GM23338 (cell line): Measurements from ENCODE around the gene PCDHA8. TPM values are rescaled to one million over a fixed set of nuclear protein-coding genes. Genes with fewer than 3 reads are reported as not detected.
"Not testable (repeated sequence)": the region's sequence is repeated elsewhere in the genome, so short reads cannot be mapped to it uniquely, and the experiment has no call there.

Experiments
- ATAC-seq: fragments of 200-7000 bp; cut with Tn5 transposase; 3 replicates; pipeline ENCODE4 v1.9.1; 2020
- DNase-seq: peaks from one replicate; pipeline ENCODE4 v3.0.0-alpha.2; 2015; ENCODE audit warnings: low spot score
- H2AFZ ChIP-seq: fragments of 200-600 bp; sonication (generic); 2 replicates; pipeline ENCODE4 v1.8.0; 2016; ENCODE audit warnings: antibody characterized with exemption, mild to moderate bottlenecking, moderate library complexity
- H3F3A ChIP-seq: fragments of 200-600 bp; sonication (generic); replicated peaks from 2 replicates; pipeline ENCODE4 v1.8.0; 2017; ENCODE audit warnings: antibody characterized with exemption, mixed run types, low read depth
- H3K27ac ChIP-seq: fragments of 200-600 bp; sonication (generic); 2 replicates; pipeline ENCODE4 v1.6.1; 2016; ENCODE audit warnings: low read depth
- H3K27me3 ChIP-seq: fragments of 200-600 bp; sonication (generic); 2 replicates; pipeline ENCODE4 v1.8.0; 2016; ENCODE audit warnings: mild to moderate bottlenecking, mixed run types, moderate library complexity; ENCODE audit not compliant: insufficient read depth
- H3K36me3 ChIP-seq: fragments of 200-600 bp; sonication (generic); 2 replicates; pipeline ENCODE4 v1.8.0; 2016; ENCODE audit warnings: mild to moderate bottlenecking; ENCODE audit not compliant: insufficient read depth
- H3K4me1 ChIP-seq: fragments of 200-600 bp; sonication (generic); 2 replicates; pipeline ENCODE4 v1.8.0; 2016; ENCODE audit warnings: mild to moderate bottlenecking, moderate library complexity; ENCODE audit not compliant: insufficient read depth
- H3K4me2 ChIP-seq: fragments of 200-600 bp; sonication (generic); 2 replicates; pipeline ENCODE4 v1.7.1; 2017; ENCODE audit warnings: mixed run types
- H3K4me3 ChIP-seq: fragments of 200-600 bp; sonication (generic); 2 replicates; pipeline ENCODE4 v1.6.1; 2016; ENCODE audit warnings: mixed run types
- H3K79me2 ChIP-seq: fragments of 200-600 bp; sonication (generic); replicated peaks from 2 replicates; pipeline ENCODE4 v1.8.0; 2017; ENCODE audit warnings: mild to moderate bottlenecking; ENCODE audit not compliant: insufficient read depth
- H3K9me2 ChIP-seq: fragments of 200-600 bp; sonication (generic); 2 replicates; pipeline ENCODE4 v1.8.0; 2017; ENCODE audit not compliant: insufficient read depth
- H4K20me1 ChIP-seq: fragments of 200-600 bp; sonication (generic); replicated peaks from 2 replicates; pipeline ENCODE4 v1.8.0; 2017; ENCODE audit warnings: mild to moderate bottlenecking; ENCODE audit not compliant: insufficient read depth
- H3K27ac Mint-ChIP-seq: 2 replicates; pipeline ENCODE4 v1.8.0; 2020; ENCODE audit warnings: inconsistent platforms, mild to moderate bottlenecking, moderate library complexity, mixed read lengths
- H3K27me3 Mint-ChIP-seq: 3 replicates; pipeline ENCODE4 v1.8.0; 2022; ENCODE audit warnings: low read depth, mild to moderate bottlenecking, moderate library complexity, mixed read lengths, inconsistent platforms; ENCODE audit not compliant: insufficient read depth, poor library complexity
- H3K36me3 Mint-ChIP-seq: 3 replicates; pipeline ENCODE4 v1.8.0; 2021; ENCODE audit warnings: low read depth, mild to moderate bottlenecking, inconsistent platforms, moderate library complexity, mixed read lengths
- H3K4me1 Mint-ChIP-seq: 3 replicates; pipeline ENCODE4 v1.8.0; 2020; ENCODE audit warnings: mild to moderate bottlenecking, inconsistent platforms, mixed read lengths
- H3K4me3 Mint-ChIP-seq: 3 replicates; pipeline ENCODE4 v1.8.0; 2021; ENCODE audit warnings: moderate library complexity, mild to moderate bottlenecking, inconsistent platforms, mixed read lengths
- H3K9me3 Mint-ChIP-seq: 3 replicates; pipeline ENCODE4 v1.8.0; 2020; ENCODE audit warnings: moderate library complexity, mild to moderate bottlenecking, inconsistent platforms, mixed read lengths
- CREB1 ChIP-seq: fragments of 250-450 bp; sonication (Bioruptor Pico); IDR thresholded peaks from 2 replicates; pipeline ENCODE4 v1.5.0; 2020; ENCODE audit warnings: low read depth, mild to moderate bottlenecking, moderate library complexity
- ETS1 ChIP-seq: IDR thresholded peaks from 2 replicates; pipeline ENCODE4 v1.6.1; 2016; ENCODE audit warnings: antibody characterized with exemption
- EZH2 ChIP-seq: fragments of 200-600 bp; sonication (generic); IDR thresholded peaks from one replicate; pipeline ENCODE4 v1.8.0; 2017; ENCODE audit warnings: antibody characterized with exemption, mild to moderate bottlenecking, low read depth; ENCODE audit not compliant: unreplicated experiment
- EZH2phosphoT487 ChIP-seq: fragments of 200-600 bp; sonication (generic); IDR thresholded peaks from one replicate; pipeline ENCODE4 v1.8.1; 2018; ENCODE audit warnings: antibody characterized with exemption; ENCODE audit not compliant: unreplicated experiment
- JUNB ChIP-seq: IDR thresholded peaks from one replicate; pipeline ENCODE4 v1.6.1; 2016; ENCODE audit warnings: antibody characterized with exemption; ENCODE audit not compliant: unreplicated experiment
- NANOG ChIP-seq: IDR thresholded peaks from 2 replicates; pipeline ENCODE4 v1.6.1; 2016; ENCODE audit warnings: antibody characterized with exemption, borderline replicate concordance
- POLR2AphosphoS5 ChIP-seq: IDR thresholded peaks from 2 replicates; pipeline ENCODE4 v1.6.1; 2016; ENCODE audit warnings: antibody characterized with exemption, low read depth
- REST ChIP-seq: IDR thresholded peaks from one replicate; pipeline ENCODE4 v1.6.1; 2018; ENCODE audit warnings: antibody characterized with exemption; ENCODE audit not compliant: unreplicated experiment
- STAT1 ChIP-seq: IDR thresholded peaks from one replicate; pipeline ENCODE4 v1.6.1; 2016; ENCODE audit warnings: antibody characterized with exemption; ENCODE audit not compliant: unreplicated experiment
- ZNF114 ChIP-seq: fragments of 250-450 bp; sonication (Bioruptor Pico); IDR thresholded peaks from 2 replicates; pipeline ENCODE4 v1.5.0; 2020; ENCODE audit warnings: mild to moderate bottlenecking, moderate library complexity
- ZNF331 ChIP-seq: fragments of 250-450 bp; sonication (Bioruptor Pico); IDR thresholded peaks from 2 replicates; pipeline ENCODE4 v1.5.0; 2020; ENCODE audit warnings: low read depth, mild to moderate bottlenecking, moderate library complexity
- ZNF462 ChIP-seq: fragments of 250-450 bp; sonication (Bioruptor Pico); IDR thresholded peaks from 2 replicates; pipeline ENCODE4 v1.5.0; 2020; ENCODE audit warnings: mild to moderate bottlenecking, moderate library complexity
- polyA plus RNA-seq: library from polyadenylated mRNA; unstranded; fragments of >200 nt; fragmentation: Nextera tagmentation; extraction: Ambion mirVana; gene quantifications from 2 replicates; pipeline ENCODE4 v1.2.1, GENCODE V29; 2016
- total RNA-seq: library from RNA; depleted of rRNA; stranded (reverse); fragments of >200 nt; shearing (Covaris generic); gene quantifications from 2 replicates; pipeline ENCODE4 v1.2.3, GENCODE V29; 2014

PCDHA8 gene
- total and polyA plus RNA-seq, 2 experiments from 2014 or later: 0.86 to 3.1 TPM

DNA sequence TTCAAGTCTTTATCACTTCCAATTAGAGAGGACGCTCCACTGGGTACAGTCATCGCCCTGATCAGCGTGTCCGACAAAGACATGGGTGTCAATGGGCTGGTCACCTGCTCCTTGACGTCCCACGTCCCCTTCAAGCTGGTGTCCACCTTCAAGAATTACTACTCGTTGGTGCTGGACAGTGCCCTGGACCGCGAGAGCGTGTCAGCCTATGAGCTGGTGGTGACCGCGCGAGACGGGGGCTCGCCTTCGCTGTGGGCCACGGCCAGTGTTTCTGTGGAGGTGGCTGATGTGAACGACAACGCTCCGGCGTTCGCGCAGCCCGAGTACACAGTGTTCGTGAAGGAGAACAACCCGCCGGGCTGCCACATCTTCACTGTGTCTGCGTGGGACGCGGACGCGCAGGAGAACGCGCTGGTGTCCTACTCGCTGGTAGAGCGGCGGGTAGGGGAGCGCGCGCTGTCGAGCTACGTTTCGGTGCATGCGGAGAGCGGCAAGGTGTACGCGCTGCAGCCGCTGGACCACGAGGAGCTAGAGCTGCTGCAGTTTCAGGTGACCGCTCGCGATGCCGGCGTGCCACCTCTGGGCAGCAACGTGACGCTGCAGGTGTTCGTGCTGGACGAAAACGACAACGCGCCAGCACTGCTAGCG is 32.6 kb upstream of the PCDHA8 start:
- not testable (repeated sequence) for ATAC-seq, H3K4me1 ChIP-seq, H3K27me3 Mint-ChIP-seq, H3K27ac Mint-ChIP-seq, H3K36me3 ChIP-seq, H3K4me3 ChIP-seq, H3K27ac ChIP-seq, H3K79me2 ChIP-seq, H2AFZ ChIP-seq, H3K9me2 ChIP-seq, H4K20me1 ChIP-seq, H3F3A ChIP-seq, H3K4me1 Mint-ChIP-seq, DNase-seq, H3K27me3 ChIP-seq
- Mint-ChIP-seq H3K36me3 (peaks cover 24% of the 10 kb centered on the region), H3K9me3 (peaks cover 11% of the 10 kb centered on the region), H3K4me3 (peak overlapping the region; percentile 93; the same call in 1 of the 3 replicates)
- peak overlapping the region; percentile 79; the same call in 1 of the 2 replicates for H3K4me2 ChIP-seq

DNA sequence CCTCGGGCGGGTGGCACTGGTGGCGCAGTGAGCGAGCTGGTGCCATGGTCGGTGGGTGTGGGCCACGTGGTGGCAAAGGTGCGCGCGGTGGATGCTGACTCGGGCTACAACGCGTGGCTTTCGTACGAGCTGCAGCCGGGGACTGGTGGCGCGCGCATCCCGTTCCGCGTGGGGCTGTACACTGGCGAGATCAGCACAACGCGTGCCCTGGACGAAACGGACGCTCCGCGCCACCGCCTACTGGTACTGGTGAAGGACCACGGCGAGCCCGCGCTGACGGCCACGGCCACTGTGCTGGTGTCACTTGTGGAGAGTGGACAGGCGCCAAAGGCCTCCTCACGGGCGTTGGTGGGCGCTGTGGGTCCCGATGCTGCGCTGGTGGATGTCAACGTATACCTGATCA is 32.1 kb upstream of the PCDHA8 start:
- DNase-seq (no peak), ATAC-seq (no peak)
- Histone ChIP-seq H3K27ac (no peak overlapping the region), H3K4me2 (no peak overlapping the region), H4K20me1 (no peaks in the 10 kb centered on the region), H3K79me2 (no peaks in the 10 kb centered on the region), H2AFZ (no peak overlapping the region), H3F3A (no peaks in the 10 kb centered on the region), H3K36me3 (no peaks in the 10 kb centered on the region), H3K27me3 (no peaks in the 10 kb centered on the region), H3K4me3 (no peak overlapping the region), H3K9me2 (no peaks in the 10 kb centered on the region), H3K4me1 (0 out of 2 replicates have a peak, but pooled peaks cover 3% of the 10 kb centered on the region)
- H3K9me3 Mint-ChIP-seq: peaks cover 9% of the 10 kb centered on the region
- no peaks in the 10 kb centered on the region for H3K27me3 Mint-ChIP-seq
- peaks cover 7% of the 10 kb centered on the region for H3K4me1 Mint-ChIP-seq
- 0 out of 3 replicates have a peak overlapping the region, but pooled peaks have one; percentile 17 for H3K4me3 Mint-ChIP-seq
- no peak overlapping the region for H3K27ac Mint-ChIP-seq
- H3K36me3 Mint-ChIP-seq: peaks cover 19% of the 10 kb centered on the region
- no peak for TF ChIP-seq CREB1 (CRISPR knock-in tag)
- no peak for TF ChIP-seq ETS1
- no peak for TF ChIP-seq STAT1
- TF ChIP-seq ZNF114 (CRISPR knock-in tag): no peak
- TF ChIP-seq ZNF462 (CRISPR knock-in tag): no peak
- no peak for TF ChIP-seq EZH2phosphoT487
- no peak for TF ChIP-seq JUNB
- no peak for TF ChIP-seq EZH2
- no peak for TF ChIP-seq NANOG
- TF ChIP-seq POLR2AphosphoS5: no peak
- TF ChIP-seq ZNF331 (CRISPR knock-in tag): no peak
- TF ChIP-seq REST: no peak
